Activated CD4-positive, alpha-beta memory T cell treated with anti-CD3 and anti-CD28 coated beads for 36 hours (primary cell): ENCODE results near the gene ABCC2. TPM values are rescaled to one million over a fixed set of nuclear protein-coding genes. Genes with fewer than 3 reads are reported as not detected.
A peak's percentile ranks its signal among the peaks of the same experiment; 100 is the strongest.

Source experiments
- CTCF ChIA-PET: fragments of 350-600 bp; sonication (Branson Sonifier 250); formaldehyde crosslinking; loops from one replicate; lab custom pipeline; 2021; ENCODE audit warnings: antibody characterized with exemption, inconsistent platforms; lab: Charles Lee
- POLR2A ChIA-PET: fragments of 350-600 bp; sonication (Branson Sonifier 250); formaldehyde crosslinking; loops from one replicate; lab custom pipeline; 2021; ENCODE audit warnings: antibody characterized with exemption; lab: Charles Lee
- DNase-seq: peaks from one replicate; pipeline ENCODE4 v3.0.0-alpha.2; 2020
- H3K27ac Mint-ChIP-seq: one replicate; pipeline ENCODE4 v1.8.0; 2021; ENCODE audit warnings: mixed read lengths
- H3K27me3 Mint-ChIP-seq: one replicate; pipeline ENCODE4 v1.8.0; 2021; ENCODE audit warnings: mixed read lengths
- H3K36me3 Mint-ChIP-seq: one replicate; pipeline ENCODE4 v1.8.0; 2021; ENCODE audit warnings: mixed read lengths
- H3K4me1 Mint-ChIP-seq: one replicate; pipeline ENCODE4 v1.8.0; 2021; ENCODE audit warnings: low read depth, mixed read lengths
- H3K4me3 Mint-ChIP-seq: one replicate; pipeline ENCODE4 v1.8.0; 2021; ENCODE audit warnings: mild to moderate bottlenecking, mixed read lengths
- H3K9me3 Mint-ChIP-seq: one replicate; pipeline ENCODE4 v1.8.0; 2021; ENCODE audit warnings: mixed read lengths
- intact Hi-C: fragments of 100-400 bp; cut with micrococcal nuclease; formaldehyde crosslinking; loops from one replicate; pipeline ENCODE4 v1.15.1; 2023
- total RNA-seq, 2 experiments: library from RNA; stranded (reverse); gene quantifications; one replicate each; pipeline ENCODE4 v1.2.3, GENCODE V29; 2021

ABCC2 gene
- total RNA-seq, 2 experiments from 2014 or later = 0.57 to 0.82 TPM

DNA sequence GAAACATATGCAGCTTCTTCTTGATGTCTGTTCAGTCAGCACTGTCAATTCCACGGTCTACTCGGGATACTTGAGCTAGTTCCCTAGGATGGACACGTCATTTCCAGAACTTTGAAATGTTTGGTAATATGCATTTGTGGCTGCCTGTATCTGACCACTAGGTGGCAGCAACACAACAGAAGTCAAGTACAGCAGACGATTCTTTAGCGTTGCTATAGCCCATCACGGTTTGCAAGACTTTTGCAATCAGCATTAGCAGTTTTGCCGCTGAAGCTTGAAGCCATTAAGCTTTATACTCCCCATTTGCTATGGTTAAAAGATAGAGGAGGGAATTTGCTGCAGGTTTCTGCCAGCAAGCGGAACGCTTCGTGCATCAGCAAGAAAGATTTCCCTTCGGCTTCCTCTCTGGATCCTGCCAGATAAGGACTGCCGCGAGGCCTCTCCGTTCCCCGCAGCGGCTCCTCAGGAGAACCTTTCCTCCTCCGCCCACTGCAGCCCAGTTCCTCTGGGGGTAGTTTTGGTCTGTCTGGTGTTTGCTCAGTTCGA lies 63.5 kb downstream of the ABCC2 start:
- H3K36me3 Mint-ChIP-seq = peaks cover 3% of the 10 kb centered on the region
- ChIA-PET CTCF (interaction anchor here (0.6 to 8.9 kb wide), 54 partner anchors 8 to 1434 kb away, joined by 3 to 282 read pairs (median 4); partner anchors contain the start of genes COX15, CPN1, CUTC and DNMBP), POLR2A (interaction anchor here (0.6 to 1.3 kb wide), 3 partner anchors 113 to 1379 kb away, joined by 3 to 4 read pairs (median 3); partner anchors contain the start of genes COX15 and CUTC)
- H3K9me3 Mint-ChIP-seq = no peaks in the 10 kb centered on the region
- H3K4me1 Mint-ChIP-seq = peaks cover 4% of the 10 kb centered on the region
- DNase-seq = peak; percentile 75
- H3K4me3 Mint-ChIP-seq = no peak overlapping the region
- no peak overlapping the region for H3K27ac Mint-ChIP-seq
- no peaks in the 10 kb centered on the region for H3K27me3 Mint-ChIP-seq
- intact Hi-C loops = loop anchor here (1.0 to 5.0 kb wide), 4 partner anchors 161 to 586 kb away; partner anchors contain the start of gene DNMBP

GRCh38 chr10:99849057-99849456 lies 66.6 kb downstream of the ABCC2 start:
- intact Hi-C loops = loop anchor here (5.0 kb wide), 3 partner anchors 158 to 583 kb away; partner anchors contain the start of gene DNMBP
- peaks cover 11% of the 10 kb centered on the region for H3K36me3 Mint-ChIP-seq
- H3K9me3 Mint-ChIP-seq = no peaks in the 10 kb centered on the region
- peaks cover 4% of the 10 kb centered on the region for H3K4me1 Mint-ChIP-seq
- H3K27me3 Mint-ChIP-seq = no peaks in the 10 kb centered on the region
- ChIA-PET CTCF (interaction anchor here (0.9 to 8.9 kb wide), 2 partner anchors 161 to 199 kb away, joined by 4 to 282 read pairs; partner anchors contain the start of gene DNMBP), POLR2A (no interaction called here)
- H3K27ac Mint-ChIP-seq = no peak overlapping the region
- DNase-seq = no peak
- no peak overlapping the region for H3K4me3 Mint-ChIP-seq

GRCh38 chr10:99849536-99849935 lies 67.1 kb downstream of the ABCC2 start:
- Mint-ChIP-seq H3K27me3 (no peaks in the 10 kb centered on the region), H3K4me1 (peaks cover 4% of the 10 kb centered on the region), H3K27ac (no peak overlapping the region), H3K4me3 (no peak overlapping the region), H3K9me3 (no peaks in the 10 kb centered on the region), H3K36me3 (peaks cover 11% of the 10 kb centered on the region)
- DNase-seq = no peak
- CTCF ChIA-PET = interaction anchor here (8.9 kb wide), 1 partner anchor 198 kb away, joined by 282 read pairs; no protein-coding TSS in a partner anchor
- intact Hi-C loops = loop anchor here (5.0 kb wide), 3 partner anchors 158 to 583 kb away; partner anchors contain the start of gene DNMBP
- POLR2A ChIA-PET = no interaction called here

- Mint-ChIP-seq H3K4me3 (no peak overlapping the region), H3K9me3 (no peaks in the 10 kb centered on the region), H3K36me3 (peaks cover 11% of the 10 kb centered on the region), H3K27me3 (no peaks in the 10 kb centered on the region), H3K27ac (no peak overlapping the region), H3K4me1 (peaks cover 4% of the 10 kb centered on the region)
- no peak for DNase-seq
- intact Hi-C loops = no loop called here
- POLR2A ChIA-PET = no interaction called here
- CTCF ChIA-PET = interaction anchor here (1.5 to 8.9 kb wide), 2 partner anchors 18 to 198 kb away, joined by 3 to 282 read pairs; no protein-coding TSS in a partner anchor
These were observed 67.8 kb downstream of the ABCC2 start for GRCh38 chr10:99850021-99850766.

- Mint-ChIP-seq H3K27ac (no peak overlapping the region), H3K9me3 (no peaks in the 10 kb centered on the region), H3K36me3 (peaks cover 11% of the 10 kb centered on the region), H3K27me3 (no peaks in the 10 kb centered on the region), H3K4me3 (no peak overlapping the region), H3K4me1 (peaks cover 4% of the 10 kb centered on the region)
- POLR2A ChIA-PET = no interaction called here
- CTCF ChIA-PET = interaction anchor here (1.5 to 8.9 kb wide), 2 partner anchors 17 to 197 kb away, joined by 3 to 282 read pairs; no protein-coding TSS in a partner anchor
- intact Hi-C loops = no loop called here
- DNase-seq = no peak
These were observed 68.4 kb downstream of the ABCC2 start for GRCh38 chr10:99850767-99851340.

DNA sequence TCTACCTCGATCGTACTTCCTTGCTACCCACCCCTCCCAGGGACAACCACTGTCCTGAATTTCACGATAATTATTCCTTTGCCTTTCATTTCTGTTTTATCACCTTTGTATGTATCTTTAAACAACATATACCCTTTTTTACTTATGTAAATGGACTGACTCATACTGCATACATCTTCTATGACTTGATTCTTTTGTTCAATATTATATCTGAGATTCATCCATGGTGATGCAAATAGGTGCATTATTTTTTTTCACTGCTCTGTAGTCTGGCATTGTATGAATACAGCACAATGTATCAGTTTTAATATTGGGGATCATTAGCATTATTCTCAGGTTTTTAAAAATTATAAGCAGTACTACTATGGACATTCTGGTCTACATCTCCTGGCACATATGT lies 69.4 kb downstream of the ABCC2 start:
- no peaks in the 10 kb centered on the region for H3K27me3 Mint-ChIP-seq
- POLR2A ChIA-PET = no interaction called here

GRCh38 chr10:99852481-99853213 lies 70.2 kb downstream of the ABCC2 start:
- Mint-ChIP-seq H3K4me3 (no peak overlapping the region), H3K4me1 (no peaks in the 10 kb centered on the region), H3K27ac (no peak overlapping the region), H3K9me3 (no peaks in the 10 kb centered on the region), H3K27me3 (peaks cover under 1% of the 10 kb centered on the region), H3K36me3 (peaks cover 11% of the 10 kb centered on the region)
- intact Hi-C loops = no loop called here
- ChIA-PET CTCF (interaction anchor here (1.5 to 4.2 kb wide), 3 partner anchors 157 to 196 kb away, joined by 4 to 30 read pairs (median 5); partner anchors contain the start of gene DNMBP), POLR2A (no interaction called here)
- no peak for DNase-seq

More for the DNA sequence above, 69.4 kb downstream of the ABCC2 start:
- intact Hi-C loops = no loop called here
- DNase-seq = no peak
- CTCF ChIA-PET = interaction anchor here (1.5 to 8.9 kb wide), 2 partner anchors 196 to 197 kb away, joined by 4 to 282 read pairs; no protein-coding TSS in a partner anchor
- no peak overlapping the region for H3K27ac Mint-ChIP-seq
- peaks cover 11% of the 10 kb centered on the region for H3K36me3 Mint-ChIP-seq
- H3K9me3 Mint-ChIP-seq = no peaks in the 10 kb centered on the region
- no peak overlapping the region for H3K4me3 Mint-ChIP-seq
- H3K4me1 Mint-ChIP-seq = no peaks in the 10 kb centered on the region

DNA sequence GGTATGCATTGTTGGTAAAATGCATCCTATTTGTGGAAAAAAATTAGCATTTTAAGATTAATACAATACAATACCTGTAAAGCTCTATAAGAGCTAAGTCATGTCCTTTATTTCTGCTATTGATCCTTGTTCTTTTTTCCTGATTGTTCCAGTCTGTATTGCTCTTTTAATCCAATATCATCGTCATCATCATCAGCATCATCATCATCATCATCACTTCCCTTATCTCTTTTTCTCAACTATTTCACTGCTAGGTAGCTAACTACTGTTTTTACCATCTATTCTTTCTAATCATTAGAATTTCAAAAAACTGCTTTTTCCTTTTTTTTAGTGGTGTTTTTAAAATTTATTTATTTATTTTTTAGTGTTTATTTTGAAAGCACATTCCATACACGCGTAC lies 71.2 kb downstream of the ABCC2 start:
- H3K36me3 Mint-ChIP-seq = peaks cover 11% of the 10 kb centered on the region
- no peak overlapping the region for H3K27ac Mint-ChIP-seq
- no peak overlapping the region for H3K4me3 Mint-ChIP-seq
- no peak for DNase-seq
- no peaks in the 10 kb centered on the region for H3K4me1 Mint-ChIP-seq
- POLR2A ChIA-PET = no interaction called here
- CTCF ChIA-PET = interaction anchor here (1.5 to 4.2 kb wide), 5 partner anchors 8 to 192 kb away, joined by 4 to 30 read pairs (median 6); partner anchors contain the start of gene DNMBP
- H3K9me3 Mint-ChIP-seq = no peaks in the 10 kb centered on the region
- intact Hi-C loops = no loop called here
- peaks cover 3% of the 10 kb centered on the region for H3K27me3 Mint-ChIP-seq

DNA sequence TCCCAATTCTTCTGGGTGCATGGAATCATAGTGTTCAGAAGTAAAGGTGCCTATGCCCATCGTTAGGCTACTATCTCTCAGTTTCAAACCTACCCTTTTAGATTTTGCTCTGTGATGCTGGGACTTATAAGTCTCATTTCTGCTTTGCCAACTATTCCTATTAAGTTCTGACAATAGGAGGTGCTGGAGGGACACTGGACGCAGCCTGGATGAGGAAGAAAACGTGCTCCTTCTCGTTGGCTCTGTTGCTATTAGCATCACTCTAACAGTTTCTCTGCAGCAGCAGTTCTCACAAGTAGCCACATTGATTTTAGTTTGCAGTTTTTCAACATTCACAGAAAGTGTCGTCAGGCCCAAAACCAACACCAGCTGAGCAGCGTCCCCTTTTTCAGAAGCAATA lies 72.4 kb downstream of the ABCC2 start:
- no peak overlapping the region for H3K4me3 Mint-ChIP-seq
- intact Hi-C loops = no loop called here
- peaks cover 11% of the 10 kb centered on the region for H3K36me3 Mint-ChIP-seq
- ChIA-PET CTCF (interaction anchor here (1.5 to 4.2 kb wide), 5 partner anchors 9 to 191 kb away, joined by 4 to 30 read pairs (median 7); partner anchors contain the start of gene DNMBP), POLR2A (no interaction called here)
- H3K4me1 Mint-ChIP-seq = no peaks in the 10 kb centered on the region
- H3K27me3 Mint-ChIP-seq = peaks cover 5% of the 10 kb centered on the region
- DNase-seq = no peak
- H3K9me3 Mint-ChIP-seq = no peaks in the 10 kb centered on the region
- no peak overlapping the region for H3K27ac Mint-ChIP-seq

DNA sequence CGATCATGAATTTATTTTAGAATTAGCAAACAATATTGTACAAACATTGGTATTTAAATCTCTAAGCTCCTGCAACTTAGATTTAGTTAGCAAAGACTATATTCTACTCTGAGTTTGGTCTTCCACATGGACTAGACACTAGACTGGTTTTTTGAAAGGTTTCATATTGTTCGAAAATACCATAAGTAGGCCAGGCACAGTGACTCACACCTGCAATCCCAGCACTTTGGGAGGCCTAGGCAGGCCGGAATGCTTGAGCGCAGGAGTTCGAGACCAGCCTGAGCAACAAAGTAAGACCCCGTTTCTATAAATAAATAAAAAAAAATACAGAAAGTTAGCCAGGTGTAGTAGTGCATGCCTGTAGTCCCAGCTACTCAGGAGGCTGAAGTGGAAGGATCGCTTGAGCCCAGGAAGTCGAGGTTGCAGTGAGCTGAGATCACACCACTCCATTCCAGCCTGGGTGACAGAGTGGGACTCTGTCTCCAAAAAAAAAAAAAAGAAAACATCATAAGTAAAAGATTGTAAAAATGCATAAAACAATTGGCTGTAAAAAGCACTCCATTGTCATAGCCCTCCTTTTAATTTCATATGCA lies 73.1 kb downstream of the ABCC2 start:
- no peak overlapping the region for H3K27ac Mint-ChIP-seq
- intact Hi-C loops = no loop called here
- DNase-seq = no peak
- H3K9me3 Mint-ChIP-seq = no peaks in the 10 kb centered on the region
- no peaks in the 10 kb centered on the region for H3K4me1 Mint-ChIP-seq
- H3K4me3 Mint-ChIP-seq = no peak overlapping the region
- H3K27me3 Mint-ChIP-seq = peaks cover 5% of the 10 kb centered on the region
- H3K36me3 Mint-ChIP-seq = peaks cover 11% of the 10 kb centered on the region
- CTCF ChIA-PET = interaction anchor here (2.1 to 4.2 kb wide), 3 partner anchors 10 to 190 kb away, joined by 7 to 30 read pairs (median 15); partner anchors contain the start of gene DNMBP
- POLR2A ChIA-PET = no interaction called here

DNA sequence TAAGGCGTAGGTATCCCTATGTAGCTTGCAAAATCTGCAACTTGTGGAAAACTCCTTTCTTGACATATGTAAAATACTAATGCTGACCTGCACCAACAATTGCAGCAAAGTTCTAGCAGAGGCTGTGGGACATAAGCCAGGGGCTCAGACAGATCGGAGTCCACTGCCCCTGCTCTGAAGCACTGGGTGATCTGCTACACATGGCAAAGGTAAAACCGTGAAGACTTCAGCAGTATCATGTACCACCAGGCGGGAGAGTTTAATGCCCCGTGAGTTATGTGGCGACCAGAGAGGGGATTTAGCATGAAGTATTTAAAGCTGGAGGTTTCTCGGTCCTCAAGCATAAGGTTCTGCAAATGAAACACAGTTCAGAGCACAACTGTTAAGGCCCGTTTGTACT lies 76.4 kb downstream of the ABCC2 start:
- no peak overlapping the region for H3K27ac Mint-ChIP-seq
- peaks cover 14% of the 10 kb centered on the region for H3K27me3 Mint-ChIP-seq
- H3K9me3 Mint-ChIP-seq = no peaks in the 10 kb centered on the region
- no peak overlapping the region for H3K4me3 Mint-ChIP-seq
- CTCF ChIA-PET = interaction anchor here (1.5 to 3.3 kb wide), 3 partner anchors 13 to 187 kb away, joined by 6 to 21 read pairs (median 14); partner anchors contain the start of gene DNMBP
- POLR2A ChIA-PET = no interaction called here
- no peak for DNase-seq
- H3K4me1 Mint-ChIP-seq = no peaks in the 10 kb centered on the region
- no peaks in the 10 kb centered on the region for H3K36me3 Mint-ChIP-seq
- intact Hi-C loops = no loop called here
